HG03159 (cell line): ENCODE measurements around the gene PSME4.
"Not testable (repeated sequence)": the region's sequence is repeated elsewhere in the genome, so short reads cannot be mapped to it uniquely, and the experiment has no call there.

ENCODE experiments used
- ATAC-seq: cut with Tn5 transposase; IDR thresholded peaks from one replicate; pipeline ENCODE4 v1.9.1; 2021; ENCODE audit warnings: mild to moderate bottlenecking, moderate library complexity; ENCODE audit not compliant: unreplicated experiment

Gene PSME4

DNA sequence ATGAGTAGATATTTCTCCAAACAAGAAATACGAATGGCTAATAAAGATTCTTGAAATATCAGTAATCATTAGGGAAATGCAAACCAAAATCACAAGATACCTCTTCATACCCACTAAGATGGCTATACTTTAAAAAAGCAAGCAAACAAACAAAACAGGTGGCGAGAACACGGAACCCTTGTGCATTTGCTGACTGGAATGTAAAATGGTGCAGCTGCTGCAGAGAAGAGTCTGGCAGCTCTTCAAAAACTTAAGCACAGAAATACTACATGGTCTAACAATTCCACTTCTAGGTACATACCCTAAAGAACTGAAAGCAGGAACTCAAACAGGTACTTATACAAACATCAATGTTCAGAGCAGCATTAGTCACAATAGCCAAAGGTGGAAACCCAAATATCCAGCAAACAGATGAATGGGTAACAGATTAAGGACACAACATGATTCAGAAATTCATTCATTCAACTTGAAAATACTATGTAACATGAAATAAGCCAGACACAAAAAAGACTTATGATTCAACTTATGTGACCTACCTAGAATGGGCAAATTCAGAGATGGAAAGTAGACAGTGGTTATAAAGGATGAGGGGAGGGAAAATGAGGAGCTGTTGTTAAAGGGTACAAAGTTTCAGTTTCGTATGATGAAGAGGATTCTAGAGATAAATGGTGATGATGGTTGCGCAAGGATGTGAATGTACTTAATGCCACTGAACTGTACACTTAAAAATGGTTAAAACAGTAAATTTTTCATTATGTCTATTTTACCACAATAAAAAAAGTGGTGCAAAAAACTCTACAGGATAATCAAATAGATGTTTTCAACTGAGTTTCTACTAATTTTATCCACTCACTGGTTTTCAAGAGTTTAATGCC lies 84.2 kb downstream of the PSME4 start:
- ATAC-seq: no peak

DNA sequence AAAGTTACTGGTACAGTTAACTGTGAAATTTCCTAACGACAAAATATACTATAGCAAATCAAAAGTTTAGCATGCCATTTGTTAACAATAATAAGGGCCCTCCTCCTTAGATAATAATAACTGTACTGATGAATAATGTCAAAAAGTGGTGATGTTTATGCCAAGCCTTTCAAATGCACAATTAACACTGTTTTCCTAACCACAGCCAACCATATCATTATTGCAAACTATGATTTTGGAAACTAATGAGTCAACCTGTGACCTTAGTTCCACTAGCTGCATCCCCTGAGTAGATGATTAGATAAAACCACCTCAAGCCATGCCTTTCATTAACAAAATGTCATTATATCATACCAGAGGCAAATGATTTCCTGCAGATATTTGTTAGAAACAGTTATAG lies 85.9 kb downstream of the PSME4 start:
- no peak for ATAC-seq

DNA sequence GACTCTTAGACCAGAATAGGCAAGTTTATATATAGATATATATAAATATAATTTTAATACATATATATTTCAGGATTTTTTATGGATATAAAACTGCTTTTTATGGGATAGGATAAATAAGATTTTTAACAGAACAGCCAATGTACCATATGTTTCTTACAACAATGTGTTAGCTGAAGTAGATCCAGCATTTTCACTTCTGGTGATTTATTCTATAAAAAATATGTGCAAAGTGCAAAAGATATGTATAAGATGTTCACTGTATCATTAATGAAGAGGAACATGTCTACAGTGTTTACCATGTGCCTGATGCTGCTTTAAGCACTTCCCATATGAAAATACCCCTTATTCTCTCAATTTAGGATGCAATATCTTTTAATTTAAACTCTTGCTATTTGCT lies 88.8 kb downstream of the PSME4 start:
- no peak for ATAC-seq

DNA sequence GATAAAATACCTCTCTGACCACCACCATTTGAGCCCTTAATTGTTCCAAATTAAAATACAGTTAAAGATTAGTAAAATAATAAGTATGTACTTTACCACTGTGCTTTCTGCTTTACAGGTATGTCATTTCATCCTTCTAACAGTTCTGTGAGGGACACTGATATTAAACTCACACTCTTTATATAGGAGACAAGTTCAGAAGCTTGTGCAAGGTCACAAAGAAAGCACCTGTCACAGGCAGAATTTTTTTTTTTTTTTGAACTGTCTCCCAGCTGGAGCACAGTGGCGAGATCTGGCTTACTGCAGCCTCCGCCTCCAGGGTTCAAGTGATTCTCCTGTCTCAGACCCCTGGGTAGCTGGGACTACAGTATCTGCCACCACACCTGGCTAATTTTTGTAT lies 89.4 kb downstream of the PSME4 start:
- no peak for ATAC-seq

DNA sequence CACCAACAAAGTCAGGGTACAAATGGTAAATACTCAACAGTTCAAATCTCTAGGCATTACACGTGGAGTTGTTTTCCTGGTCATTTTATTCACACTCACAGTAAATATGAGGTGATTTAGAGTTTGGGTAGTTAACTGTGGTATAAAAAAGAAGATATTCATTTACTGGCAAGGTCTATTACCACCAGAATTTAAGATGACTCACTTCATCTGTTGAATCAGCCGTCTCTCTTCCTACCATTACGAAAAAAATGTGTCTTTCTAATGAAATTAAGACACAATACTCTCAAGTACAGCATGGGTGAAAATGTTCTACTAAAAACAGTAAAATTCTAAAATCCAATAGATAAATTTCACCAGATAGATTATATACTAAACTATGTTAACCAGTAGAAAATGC lies 90.0 kb downstream of the PSME4 start:
- ATAC-seq: no peak

DNA sequence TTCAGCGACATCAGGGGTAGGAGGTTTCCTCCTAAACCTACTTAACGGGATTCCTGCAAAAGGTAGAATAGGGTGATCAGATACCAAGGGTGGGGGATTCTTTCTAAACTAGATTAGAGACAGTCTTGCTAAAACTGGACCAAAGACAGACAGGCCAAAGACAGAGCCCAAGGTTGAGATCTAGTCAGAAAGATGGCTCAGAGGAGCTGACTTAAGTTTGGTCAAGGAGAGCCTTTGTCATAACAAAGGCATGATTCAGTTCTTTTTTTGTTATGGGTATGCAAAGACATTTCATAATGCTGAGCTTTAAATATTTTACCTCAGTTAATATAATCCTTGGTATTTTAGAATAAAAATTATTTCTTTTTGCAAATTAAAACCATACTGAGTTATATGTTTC lies 93.2 kb downstream of the PSME4 start:
- no peak for ATAC-seq

DNA sequence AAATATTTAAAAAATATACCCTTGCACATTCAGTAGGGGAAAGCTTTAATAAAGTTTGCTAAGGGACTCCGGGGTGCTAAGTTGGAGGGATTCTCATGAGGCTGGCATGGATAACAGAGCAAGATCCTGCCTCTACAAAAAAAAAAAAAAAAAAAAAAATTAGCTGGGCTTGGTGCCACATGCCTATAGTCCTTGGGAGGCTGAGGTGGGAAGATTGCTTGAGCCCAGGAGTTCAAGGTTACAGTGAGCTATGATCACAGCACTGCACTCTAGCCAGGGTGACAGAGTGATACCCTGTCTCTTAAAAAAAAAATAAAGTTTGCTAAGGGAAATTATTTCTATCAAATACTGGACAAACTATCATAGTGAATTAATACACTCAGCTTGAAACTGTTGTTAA lies 93.7 kb downstream of the PSME4 start:
- no peak for ATAC-seq

DNA sequence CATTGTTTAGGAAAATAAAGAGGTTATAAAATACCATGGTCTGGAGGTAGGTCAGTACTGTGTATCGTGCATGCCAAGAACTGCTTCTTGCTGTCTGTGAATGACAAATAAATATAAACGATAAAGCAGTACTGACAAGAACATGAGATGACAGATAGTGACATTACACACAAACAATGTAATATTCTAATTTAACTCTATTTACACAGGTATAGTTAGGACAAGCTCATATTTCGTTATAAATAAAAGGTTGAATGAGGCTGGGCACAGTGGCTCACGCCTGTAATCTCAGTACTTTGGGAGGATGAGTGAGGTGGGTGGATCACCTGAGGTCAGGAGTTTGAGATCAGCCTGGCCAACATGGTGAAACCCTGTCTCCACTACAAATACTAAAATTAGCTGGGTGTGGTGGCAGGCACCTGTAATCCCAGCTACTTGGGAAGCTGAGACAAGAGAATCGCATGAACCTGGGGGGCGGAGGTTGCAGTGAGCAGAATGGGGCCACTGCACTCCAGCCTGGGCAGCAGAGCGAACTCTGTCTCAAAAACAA lies 96.3 kb downstream of the PSME4 start:
- ATAC-seq: no peak

DNA sequence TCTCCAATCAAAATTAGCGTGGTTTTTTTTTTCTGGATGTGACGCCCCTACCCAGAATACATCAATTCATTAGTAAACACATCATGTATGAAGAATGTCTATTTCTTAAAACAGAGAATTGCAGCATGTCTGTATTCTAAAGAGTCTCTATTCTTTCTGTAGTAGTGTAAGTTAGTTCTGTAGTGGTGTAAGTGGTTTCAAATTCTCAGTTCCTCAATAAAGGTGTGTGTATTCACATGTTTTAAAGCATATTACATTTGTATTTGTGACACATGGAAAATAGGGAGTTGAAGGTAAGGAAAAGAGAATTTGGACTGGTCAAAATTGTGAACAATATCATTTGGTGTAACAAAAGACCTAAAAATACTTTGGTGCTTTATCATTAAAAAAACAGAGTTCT lies 103.0 kb downstream of the PSME4 start:
- ATAC-seq: no peak

DNA sequence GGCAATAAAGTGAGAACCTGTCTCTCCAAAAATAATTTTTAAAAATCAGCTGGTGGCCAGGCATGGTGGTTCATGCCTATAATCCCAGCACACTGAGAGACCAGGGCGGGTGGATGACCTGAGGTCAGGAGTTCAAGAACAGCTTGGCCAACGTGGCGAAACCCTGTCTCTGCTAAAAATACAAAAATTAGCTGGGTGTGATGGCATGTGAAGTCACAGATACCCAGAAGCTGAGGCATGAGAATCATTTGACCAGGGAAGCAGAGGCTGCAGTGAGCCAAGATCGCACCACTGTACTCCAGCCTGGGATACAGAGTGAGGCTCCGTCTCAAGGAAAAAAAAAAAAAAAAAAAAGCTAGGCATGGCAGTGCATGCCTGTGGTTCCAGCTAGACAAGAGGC lies 103.6 kb downstream of the PSME4 start:
- ATAC-seq: no peak

DNA sequence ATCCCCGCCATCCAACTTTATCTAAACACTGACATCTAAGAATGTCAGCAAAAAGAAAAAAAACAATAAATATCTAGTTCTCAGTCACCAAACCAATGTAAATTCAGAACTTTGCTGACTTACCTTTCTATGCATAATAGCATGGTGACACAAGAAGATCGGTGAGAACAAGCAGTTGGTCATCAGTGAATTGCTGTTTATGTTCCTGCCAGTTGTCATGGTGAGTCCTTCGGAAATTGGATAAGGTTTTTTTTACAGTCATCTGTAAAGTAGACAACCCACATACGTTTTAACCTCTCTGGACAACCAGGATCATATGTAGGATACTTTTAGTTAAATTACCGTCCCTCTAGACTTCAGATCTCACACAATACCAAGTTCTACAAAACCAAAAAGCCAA lies 104.8 kb downstream of the PSME4 start:
- no peak for ATAC-seq

DNA sequence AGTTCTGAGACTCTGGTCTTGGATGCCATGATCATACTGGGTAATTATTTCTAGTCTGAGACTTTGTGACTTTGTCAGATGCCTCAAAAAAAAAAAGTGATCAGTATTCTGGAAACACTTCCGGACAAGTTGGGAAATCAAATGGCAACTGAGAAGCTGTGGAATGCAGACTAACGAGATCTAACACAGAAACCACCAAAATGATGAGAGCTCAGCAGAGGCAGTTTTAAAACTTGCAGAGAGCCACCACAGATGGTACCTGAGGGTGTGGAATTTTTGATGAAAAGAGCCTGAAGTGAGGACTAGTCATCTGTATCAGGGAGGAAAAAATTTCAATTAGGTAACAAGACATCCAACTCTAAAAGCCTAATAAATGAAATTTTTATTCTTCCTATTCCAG lies 105.5 kb downstream of the PSME4 start:
- no peak for ATAC-seq

DNA sequence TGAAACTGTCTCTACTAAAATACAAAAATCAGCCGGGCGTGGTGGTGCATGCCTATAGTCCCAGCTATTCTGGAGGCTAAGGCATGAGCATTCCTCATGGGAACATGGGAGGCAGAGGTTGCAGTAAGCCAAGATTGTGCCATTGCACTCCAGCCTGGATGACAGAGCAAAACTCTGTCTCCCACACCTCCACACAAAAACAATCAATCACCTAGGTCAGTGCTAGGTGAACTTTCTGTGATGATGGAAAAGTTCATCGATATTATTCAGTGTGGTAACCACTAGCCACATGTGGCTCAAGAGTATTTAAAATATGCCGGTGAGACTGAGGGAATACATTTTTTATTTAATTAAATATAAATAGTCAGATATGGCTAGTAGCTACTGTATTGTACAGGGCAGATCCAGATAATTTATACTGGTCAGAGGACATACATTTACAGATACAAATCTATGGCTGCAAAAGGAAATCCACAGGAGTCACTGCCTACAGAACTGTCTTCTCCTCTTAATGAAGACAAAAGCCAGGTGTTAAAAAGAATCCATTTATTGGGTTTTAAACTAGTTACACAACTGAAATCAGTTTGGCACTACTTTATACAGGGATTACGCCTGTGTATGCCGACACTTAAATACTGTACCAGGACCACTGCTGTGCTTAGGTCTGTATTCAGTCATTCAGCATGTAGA lies 107.1 kb downstream of the PSME4 start:
- ATAC-seq: no peak

DNA sequence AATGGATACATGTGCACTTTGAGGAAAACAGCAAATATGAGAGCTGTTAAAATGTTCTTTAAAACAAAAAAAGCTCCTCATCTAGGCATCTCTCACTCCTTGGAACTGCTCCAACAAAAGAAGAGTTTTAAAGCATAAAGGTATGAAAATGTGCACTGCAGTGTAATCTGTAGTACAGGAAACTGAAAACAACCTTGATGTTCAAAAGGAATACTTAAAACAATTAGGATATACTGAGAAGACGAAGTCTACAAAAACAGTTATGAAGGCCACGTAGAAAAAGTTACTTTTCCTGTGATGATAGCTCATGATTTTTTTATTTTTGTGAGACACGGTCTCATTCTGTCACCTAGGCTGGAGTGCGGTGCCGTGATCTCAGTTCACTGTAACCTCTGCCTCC lies 109.0 kb downstream of the PSME4 start:
- ATAC-seq: no peak

DNA sequence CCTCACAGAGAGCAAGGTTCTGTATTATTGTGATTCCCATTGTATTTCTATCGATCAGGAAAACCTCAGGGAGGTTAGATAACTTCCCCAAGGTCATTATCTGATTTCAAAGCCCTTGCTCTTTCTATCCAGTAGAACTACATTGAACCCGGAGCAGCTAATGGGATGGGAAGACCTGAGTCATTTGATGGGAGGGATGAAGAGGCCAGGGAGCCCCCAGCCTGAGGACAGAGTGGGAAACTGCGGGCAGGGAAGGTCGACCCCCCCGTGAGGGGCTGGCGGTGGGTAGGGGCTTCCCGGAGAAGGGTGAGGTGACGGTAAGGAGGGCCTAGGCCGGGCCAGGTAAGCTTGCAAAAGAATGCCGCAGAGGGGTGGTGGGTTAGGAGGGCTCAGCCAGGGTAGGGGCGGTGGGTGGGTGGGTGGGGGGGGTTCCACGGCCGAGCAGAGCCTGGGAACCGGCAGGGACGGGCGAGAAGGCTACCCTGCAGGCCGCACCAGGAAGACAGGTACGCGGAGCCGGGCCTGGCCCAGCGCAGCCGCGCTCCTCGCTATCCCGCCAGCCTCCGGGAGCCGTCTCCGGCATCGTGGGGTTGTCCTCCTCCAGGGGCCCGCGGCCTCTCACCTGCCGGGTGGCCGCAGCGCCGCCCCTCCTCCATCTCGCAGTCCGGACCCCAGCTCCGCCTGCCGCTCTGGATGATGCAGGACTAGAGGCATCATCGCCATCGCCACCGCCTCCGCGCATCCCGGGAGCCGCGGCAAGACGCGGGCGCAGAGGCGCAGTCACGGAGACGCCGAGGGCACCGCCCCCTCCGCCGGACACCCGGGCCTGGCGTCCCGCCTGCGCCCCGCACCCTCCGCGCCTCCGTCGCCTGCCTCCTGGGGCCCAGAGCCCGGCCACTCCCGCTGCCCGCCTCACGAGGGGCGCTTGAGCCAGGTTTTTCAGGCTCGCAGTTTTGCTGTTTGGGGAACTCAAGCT lies 111.3 kb downstream of the PSME4 start, which contains the start of gene GPR75:
GPR75 (minus strand) TSS at position 762 of the 976 bp plus-strand sequence. CDS start 5,211 bp downstream, outside the sequence.
- no peak for ATAC-seq

DNA sequence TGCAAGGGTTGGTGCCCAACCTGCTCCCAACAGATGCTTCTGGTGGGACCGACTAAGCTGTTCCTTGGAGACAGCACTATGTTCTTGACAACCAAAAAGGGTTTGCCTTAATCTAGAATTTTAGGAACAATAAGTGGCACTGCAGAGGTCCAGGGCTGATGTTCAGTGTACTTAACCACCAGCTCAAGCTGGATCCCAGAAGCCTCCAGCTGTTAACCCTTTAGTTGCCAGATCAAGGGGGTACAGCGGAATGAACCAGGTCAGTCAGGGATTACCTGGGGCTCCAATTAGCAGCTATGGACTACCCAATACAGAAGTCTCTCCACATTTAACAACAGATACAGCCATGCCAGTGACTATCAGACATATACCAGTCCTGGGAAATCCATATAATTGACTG lies 114.5 kb downstream of the PSME4 start:
- no peak for ATAC-seq

DNA sequence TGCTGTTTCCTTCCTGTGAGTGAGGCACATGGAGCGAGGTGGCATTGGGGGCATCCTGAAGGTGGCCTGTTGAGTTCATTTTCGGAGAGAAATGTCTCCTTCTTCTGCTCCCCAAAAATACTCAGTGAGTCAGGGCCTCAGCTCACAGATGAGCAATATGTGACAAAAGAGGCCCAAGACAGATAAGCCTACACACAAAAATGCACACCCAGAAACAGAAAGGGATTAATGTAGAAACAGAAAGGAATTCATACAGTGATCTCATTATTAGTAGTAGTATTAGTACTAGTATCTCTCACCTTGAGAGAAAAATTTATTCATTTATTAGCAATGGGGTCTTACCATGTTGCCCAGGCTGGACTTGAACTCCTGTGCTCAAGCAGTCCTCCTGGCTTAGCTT lies 116.1 kb downstream of the PSME4 start:
- ATAC-seq: no peak

DNA sequence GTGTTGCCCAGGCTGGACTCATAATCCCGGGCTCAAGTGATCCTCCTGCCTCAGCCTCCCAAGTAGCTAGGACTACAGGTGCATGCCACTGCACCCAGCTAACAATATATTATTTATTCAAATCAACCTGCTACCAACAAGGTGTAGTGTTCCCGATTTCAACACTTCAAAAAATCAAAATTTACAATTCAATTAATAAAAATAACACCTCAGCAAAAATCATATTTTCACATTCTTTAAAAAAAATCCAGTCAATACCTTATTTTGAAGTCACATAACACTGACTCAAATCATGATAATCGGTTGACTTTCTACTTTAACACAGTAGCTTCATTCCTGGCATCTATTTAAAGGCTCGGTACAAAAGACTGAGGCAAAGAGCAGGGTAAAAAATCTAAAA lies 118.3 kb downstream of the PSME4 start:
- ATAC-seq: no peak

DNA sequence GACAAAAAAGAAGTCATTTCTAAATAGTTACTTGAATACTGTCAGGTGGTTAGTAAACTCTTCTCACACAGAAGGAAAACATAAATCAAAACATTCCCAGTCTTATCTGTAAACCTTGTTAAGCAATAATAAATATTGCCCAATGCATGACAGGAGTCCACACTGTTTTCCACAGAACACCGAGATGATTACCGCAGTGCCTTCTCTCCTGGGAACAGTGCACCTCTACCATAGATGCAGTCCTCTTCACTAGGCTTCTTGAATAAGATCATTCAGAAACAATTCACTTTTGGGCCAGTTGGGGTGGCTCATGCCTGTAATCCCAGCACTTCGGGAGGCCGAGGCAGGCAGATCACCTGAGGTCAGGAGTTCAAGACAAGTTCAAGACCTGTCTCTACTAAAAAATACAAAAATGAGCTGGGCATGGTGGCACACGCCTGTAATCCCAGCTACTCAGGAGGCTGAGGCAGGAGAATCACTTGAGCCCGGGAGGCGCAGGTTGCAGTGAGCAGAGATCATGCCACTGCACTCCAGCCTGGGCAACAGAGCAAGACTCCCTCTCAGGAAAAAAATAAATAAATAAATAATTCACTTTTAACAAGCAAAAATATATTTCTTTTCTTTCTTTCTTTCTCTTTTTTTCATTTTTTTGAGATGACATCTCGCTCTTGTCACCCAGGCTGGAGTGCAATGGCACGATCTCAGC lies 119.6 kb downstream of the PSME4 start:
- not testable (repeated sequence) for ATAC-seq

DNA sequence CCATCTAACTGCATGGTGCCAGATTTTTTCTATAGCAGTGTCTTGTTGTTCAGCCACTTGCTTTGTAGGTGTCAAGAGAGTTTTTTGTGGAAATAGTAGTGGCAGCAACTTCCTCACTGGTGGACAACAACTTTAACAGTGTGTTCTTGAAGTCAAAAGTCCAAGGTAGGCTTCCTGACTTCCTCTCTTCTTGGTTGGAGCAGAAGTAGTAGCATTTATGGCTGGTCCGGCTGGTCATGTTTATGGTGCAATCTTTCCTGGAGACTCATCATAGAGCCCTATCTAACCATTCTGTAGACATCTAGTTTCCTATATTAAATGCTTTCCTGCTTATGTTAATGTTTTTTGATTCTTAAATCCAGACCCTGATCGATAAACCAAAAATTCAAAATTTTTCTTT lies 122.7 kb downstream of the PSME4 start:
- no peak for ATAC-seq
